Measurements from ENCODE around the gene ILK.

Gene ILK

GRCh38 chr11:6638429-6638828 lies 34.9 kb downstream of the ILK start:
- no peak for DNase-seq

GRCh38 chr11:6640036-6640984 lies 36.7 kb downstream of the ILK start:
- no peak for DNase-seq

GRCh38 chr11:6640985-6641701 lies 37.6 kb downstream of the ILK start:
- DNase-seq = no peak

GRCh38 chr11:6642957-6643356 lies 39.4 kb downstream of the ILK start:
- no peak for DNase-seq

GRCh38 chr11:6646071-6646470 lies 42.5 kb downstream of the ILK start:
- peak; percentile 35 for DNase-seq

GRCh38 chr11:6646576-6646917 lies 43.0 kb downstream of the ILK start:
- DNase-seq = no peak

- DNase-seq = peak; percentile 54
Observed at GRCh38 chr11:6646918-6647679, 43.5 kb downstream of the ILK start.

- DNase-seq = no peak
Observed at GRCh38 chr11:6647836-6648235, 44.3 kb downstream of the ILK start.

GRCh38 chr11:6648501-6648900 lies 44.9 kb downstream of the ILK start:
- DNase-seq = peak; percentile 68

- DNase-seq = no peak
Observed at GRCh38 chr11:6650104-6650503, 46.5 kb downstream of the ILK start.

- no peak for DNase-seq
Observed at GRCh38 chr11:6650980-6651379, 47.4 kb downstream of the ILK start.

- DNase-seq = peak; percentile 20
Observed at GRCh38 chr11:6652182-6652581, 48.6 kb downstream of the ILK start.

GRCh38 chr11:6653097-6653496 lies 49.5 kb downstream of the ILK start:
- DNase-seq = peak; percentile 32

GRCh38 chr11:6653656-6654055 lies 50.1 kb downstream of the ILK start:
- no peak for DNase-seq

GRCh38 chr11:6654281-6655019 lies 50.9 kb downstream of the ILK start:
- DNase-seq = no peak

GRCh38 chr11:6655020-6655789 lies 51.6 kb downstream of the ILK start:
- no peak for DNase-seq

- no peak for DNase-seq
Observed at GRCh38 chr11:6655790-6656583, 52.4 kb downstream of the ILK start, which contains the start of gene DCHS1. Gene DCHS1 (minus strand): TSS chr11:6655809. CDS start chr11:6641613, 14,196 bp downstream.

- DNase-seq = no peak
Observed at GRCh38 chr11:6656584-6656915, 53.0 kb downstream of the ILK start.

- no peak for DNase-seq
Observed at GRCh38 chr11:6656936-6657335, 53.4 kb downstream of the ILK start.

- DNase-seq = no peak
Observed at GRCh38 chr11:6657346-6657745, 53.8 kb downstream of the ILK start.

GRCh38 chr11:6658647-6659046 lies 55.1 kb downstream of the ILK start:
- DNase-seq = no peak

Measured in inflammatory macrophage treated with lipopolysaccharide for 4 hours (primary cell).